ENCODE data around the gene PI4K2B.

PI4K2B gene

DNA sequence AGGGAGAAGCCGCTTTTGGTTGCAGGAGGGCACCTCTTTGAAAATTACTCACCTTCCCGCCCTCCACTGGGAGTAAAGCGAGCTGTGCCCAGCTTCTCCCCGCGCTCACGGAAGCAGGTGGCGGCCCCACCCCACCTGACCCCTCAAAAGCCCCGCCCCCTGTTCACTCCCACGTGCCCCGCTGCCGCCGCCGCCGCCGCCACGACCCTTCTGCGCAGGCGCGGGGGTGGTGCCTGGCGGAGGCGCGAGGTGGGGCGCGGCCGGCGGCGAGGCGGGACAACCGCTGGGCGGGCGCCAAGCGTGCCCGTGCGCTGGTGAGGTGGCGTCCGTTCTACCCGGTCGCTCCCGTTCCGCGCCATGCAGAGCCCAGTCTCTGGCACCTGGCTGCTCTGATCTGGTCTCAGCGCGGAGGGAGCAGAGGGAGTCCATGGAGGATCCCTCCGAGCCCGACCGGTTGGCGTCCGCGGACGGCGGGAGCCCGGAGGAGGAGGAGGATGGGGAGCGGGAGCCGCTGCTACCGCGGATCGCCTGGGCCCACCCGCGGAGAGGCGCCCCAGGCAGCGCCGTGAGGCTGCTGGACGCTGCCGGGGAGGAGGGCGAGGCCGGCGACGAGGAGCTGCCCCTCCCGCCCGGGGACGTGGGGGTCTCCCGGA lies at the start of gene PI4K2B:
Gene PI4K2B, plus strand, starts transcription at position 297 of the 653 bp plus-strand sequence. Its CDS starts 131 bp downstream, at position 428.
- TF ChIP-seq, protein P1, sequence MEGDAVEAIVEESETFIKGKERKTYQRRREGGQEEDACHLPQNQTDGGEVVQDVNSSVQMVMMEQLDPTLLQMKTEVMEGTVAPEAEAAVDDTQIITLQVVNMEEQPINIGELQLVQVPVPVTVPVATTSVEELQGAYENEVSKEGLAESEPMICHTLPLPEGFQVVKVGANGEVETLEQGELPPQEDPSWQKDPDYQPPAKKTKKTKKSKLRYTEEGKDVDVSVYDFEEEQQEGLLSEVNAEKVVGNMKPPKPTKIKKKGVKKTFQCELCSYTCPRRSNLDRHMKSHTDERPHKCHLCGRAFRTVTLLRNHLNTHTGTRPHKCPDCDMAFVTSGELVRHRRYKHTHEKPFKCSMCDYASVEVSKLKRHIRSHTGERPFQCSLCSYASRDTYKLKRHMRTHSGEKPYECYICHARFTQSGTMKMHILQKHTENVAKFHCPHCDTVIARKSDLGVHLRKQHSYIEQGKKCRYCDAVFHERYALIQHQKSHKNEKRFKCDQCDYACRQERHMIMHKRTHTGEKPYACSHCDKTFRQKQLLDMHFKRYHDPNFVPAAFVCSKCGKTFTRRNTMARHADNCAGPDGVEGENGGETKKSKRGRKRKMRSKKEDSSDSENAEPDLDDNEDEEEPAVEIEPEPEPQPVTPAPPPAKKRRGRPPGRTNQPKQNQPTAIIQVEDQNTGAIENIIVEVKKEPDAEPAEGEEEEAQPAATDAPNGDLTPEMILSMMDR (IDR thresholded peaks at IDR 0.05), result no peak
- peak; percentile 89 for DNase-seq (ENCODE audit: low spot score)
- Histone ChIP-seq H3K4me3 (peak within 1 kb of the TSS; percentile 94), H3K27ac (peak within 1 kb of the TSS; percentile 96 to 99)

DNA sequence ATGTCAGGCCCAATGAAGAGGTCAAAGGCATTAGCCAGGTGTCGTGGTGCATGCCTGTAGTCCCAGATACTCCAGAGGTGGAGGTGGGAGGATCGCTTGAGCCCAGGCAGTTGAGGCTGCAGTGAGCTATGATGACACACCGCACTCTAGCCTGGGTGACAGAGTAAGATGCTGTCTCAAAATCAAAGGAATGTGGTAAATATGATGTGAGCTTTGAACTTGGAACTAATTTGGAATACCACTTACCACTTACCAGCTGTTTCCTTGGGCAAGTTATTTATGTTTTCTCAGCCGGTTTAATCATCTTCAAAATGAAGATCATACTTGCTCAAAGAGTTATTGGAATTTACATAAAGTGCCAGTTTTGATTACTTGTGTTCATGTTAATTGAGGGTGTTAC lies 49.8 kb upstream of the PI4K2B start:
- no peak overlapping the region for H3K27ac ChIP-seq
- TF ChIP-seq, protein P1 (IDR thresholded peaks at IDR 0.05), result no peak
- no peak for DNase-seq (ENCODE audit: low spot score)
- no peak overlapping the region for H3K4me3 ChIP-seq

DNA sequence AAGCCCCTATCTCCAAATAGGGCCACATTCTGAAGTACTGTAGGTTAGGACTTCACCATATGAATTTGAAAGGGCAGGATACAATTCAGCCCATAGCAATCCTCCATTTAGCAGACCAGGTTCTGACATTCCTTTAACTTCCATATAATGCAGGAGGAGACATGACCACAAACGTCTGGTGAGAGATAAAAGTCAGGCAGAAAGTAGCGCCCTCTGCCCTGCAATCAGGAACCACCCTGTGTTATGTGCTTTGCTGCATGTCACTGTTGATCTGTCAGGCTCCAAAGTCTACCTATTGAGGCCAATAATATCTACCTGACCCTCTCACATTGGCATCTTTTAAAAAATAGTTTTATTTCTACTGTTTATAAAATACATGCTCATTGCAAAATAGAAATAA lies 43.4 kb upstream of the PI4K2B start:
- H3K27ac ChIP-seq, result no peak overlapping the region
- no peak overlapping the region for H3K4me3 ChIP-seq
- TF ChIP-seq, protein P1 (IDR thresholded peaks at IDR 0.05), result no peak
- DNase-seq (ENCODE audit: low spot score), result no peak

DNA sequence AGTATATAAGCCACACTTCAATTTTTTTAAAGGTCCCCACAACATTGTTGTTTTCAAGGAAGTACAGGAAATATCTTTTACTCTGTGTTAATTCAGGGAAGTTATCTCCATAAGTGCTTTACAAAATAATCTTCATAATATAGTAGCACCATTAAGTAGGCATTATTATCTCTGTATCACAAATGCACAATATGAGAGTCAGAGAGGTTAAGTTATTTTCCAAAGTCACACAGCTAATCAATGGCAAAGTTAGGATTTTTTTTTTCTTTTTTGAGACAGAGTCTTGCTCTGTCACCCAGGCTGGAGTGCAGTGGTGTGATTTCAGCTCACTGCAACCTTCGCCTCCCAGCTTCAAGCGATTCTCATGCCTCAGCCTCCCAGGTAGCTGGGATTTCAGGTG lies 35.1 kb upstream of the PI4K2B start:
- Histone ChIP-seq H3K4me3 (no peak overlapping the region), H3K27ac (no peak overlapping the region)
- TF ChIP-seq, protein P1 (IDR thresholded peaks at IDR 0.05), result no peak
- DNase-seq (ENCODE audit: low spot score), result no peak

DNA sequence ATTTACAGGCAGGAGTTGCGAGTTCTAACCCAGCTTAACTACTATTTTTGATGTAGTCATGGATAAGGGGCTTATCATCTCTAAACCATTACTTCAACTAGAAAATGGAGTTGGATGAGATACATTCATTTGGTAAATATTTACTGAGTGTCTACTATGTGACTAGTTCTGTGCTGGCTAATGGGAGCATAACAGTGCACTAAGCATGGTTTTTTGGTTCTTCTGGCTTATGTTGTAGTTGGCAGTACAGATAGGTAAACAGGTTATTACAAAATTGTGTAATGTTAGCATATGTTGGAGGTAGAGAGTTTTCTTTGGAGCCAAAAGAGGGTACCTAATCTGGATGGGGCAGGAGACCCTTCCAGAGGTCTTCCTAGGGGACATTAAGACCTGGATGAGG lies 25.8 kb upstream of the PI4K2B start:
- TF ChIP-seq, protein P1 (IDR thresholded peaks at IDR 0.05), result no peak
- no peak overlapping the region for H3K4me3 ChIP-seq
- H3K27ac ChIP-seq, result no peak overlapping the region
- DNase-seq (ENCODE audit: low spot score), result no peak

DNA sequence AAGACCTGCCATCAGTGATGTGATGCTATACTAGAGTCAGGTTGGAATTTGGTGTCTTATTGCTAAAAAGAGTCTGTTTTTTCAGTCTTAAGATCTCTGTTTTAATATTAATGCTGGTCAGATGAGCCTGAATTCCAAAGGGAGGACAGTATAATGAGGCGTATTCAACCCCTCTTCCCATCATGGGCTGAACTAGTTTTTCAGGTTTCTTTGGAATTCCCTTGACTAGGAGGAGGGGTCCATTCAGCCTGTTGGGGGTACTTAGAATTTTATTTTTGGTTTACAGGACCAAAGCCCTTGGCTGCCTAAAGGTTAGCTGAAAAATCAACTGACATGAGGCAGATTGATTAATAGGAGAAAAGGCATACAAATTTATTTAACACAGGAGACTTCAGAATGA lies 24.1 kb upstream of the PI4K2B start:
- DNase-seq (ENCODE audit: low spot score), result no peak
- TF ChIP-seq, protein P1 (IDR thresholded peaks at IDR 0.05), result no peak
- no peak overlapping the region for H3K27ac ChIP-seq
- H3K4me3 ChIP-seq, result no peak overlapping the region

DNA sequence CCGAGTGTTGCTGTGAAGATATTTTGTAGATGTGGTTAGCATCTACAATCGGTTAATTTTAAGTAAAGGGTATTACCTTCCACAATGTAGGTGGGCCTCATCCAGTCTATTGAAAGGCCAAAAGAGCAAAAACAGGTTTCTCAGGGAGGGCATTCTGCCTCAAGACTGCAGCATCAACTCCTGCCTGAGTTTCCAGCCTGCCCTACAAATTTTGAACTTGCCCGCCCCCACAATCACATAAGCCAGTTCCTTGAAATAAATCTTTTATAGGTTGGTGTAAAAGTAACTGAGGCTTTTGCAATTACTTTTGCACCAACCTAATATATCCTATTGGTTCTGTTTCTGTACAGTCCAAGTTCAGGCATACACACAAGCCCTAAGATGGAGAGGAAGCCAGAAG lies 22.1 kb upstream of the PI4K2B start:
- DNase-seq (ENCODE audit: low spot score), result no peak
- Histone ChIP-seq H3K27ac (no peak overlapping the region), H3K4me3 (no peak overlapping the region)
- TF ChIP-seq, protein P1 (IDR thresholded peaks at IDR 0.05), result no peak
